ENCODE data around the gene CLEC16A.
"Not testable (repeated sequence)": the region's sequence is repeated elsewhere in the genome, so short reads cannot be mapped to it uniquely, and the experiment has no call there.

Gene CLEC16A

DNA sequence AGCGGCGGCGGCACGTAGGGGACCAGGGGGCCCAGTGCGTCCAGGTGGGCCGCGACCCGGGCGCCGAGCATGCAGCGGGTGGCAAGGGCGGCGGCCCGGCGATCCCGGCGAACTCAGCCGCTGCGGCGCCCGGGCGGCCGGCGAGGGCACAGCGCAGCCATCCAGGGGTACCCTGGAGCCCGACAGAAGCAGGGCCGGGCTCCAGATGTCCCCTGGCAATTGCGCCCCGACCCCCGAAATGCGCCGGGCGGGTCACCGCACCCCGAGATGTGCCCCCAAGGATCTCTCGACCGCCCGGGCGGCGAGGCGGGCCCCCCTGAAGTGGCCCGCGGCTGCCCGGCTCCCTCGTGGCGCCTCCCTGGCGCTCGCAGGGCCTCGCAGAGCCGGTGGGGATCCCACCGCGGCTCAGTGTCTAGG lies 2.4 kb upstream of the CLEC16A start:
- DNase-seq, result not testable (repeated sequence)

DNA sequence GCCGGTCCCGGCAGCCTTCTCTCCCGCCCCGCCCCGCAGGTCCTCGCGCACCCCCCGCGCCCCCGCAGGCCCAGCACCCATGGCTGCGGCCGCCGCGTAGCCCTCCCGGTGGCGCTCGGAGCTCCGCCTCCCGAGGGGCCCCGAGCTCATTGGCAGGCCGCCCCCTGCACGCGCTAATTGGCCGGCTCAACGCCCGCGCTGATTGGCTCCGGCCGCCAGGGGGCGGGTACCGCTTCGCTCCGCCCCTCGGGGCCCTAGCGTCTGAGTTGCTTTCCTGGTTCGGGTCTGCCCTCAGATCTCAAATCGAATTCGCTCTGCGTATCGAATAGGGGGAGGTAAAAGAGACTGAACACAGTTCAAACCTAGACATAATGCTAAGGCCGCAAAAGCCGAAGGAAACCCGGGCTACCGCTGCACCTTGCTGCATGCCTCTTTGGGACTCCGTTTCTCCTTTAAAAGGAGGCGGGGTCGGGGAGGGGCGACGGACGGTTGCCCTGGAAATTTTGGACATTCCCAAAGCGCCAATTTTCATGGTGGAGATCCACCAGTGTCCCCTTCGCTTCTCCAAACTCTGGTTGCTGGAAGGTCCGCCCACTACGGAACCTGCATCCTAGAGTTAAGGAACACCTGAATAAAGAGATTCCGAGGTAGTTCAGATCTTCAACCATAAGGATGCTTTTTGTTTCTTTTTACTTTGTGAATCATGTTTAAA lies 1.9 kb upstream of the CLEC16A start, which contains the start of gene DEXI:
DEXI (minus strand) TSS at position 117 of the 712 bp plus-strand sequence. CDS start 463 bp downstream, outside the sequence.
- DNase-seq, result peak; percentile 93

DNA sequence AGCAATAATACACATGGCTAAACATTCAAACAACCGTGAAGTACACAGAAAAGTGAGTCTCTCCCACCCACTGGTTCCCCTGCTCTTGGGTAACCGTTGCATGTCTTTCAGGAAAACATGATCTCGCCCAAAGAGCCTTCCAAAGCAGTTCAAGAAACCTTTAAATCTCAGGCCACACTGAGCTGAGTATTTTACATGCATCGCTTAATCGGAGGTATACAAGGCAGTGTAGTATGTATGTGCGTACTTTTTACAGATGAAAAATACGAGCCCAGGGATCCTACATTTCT lies 1.4 kb upstream of the CLEC16A start:
- DNase-seq, result no peak

DNA sequence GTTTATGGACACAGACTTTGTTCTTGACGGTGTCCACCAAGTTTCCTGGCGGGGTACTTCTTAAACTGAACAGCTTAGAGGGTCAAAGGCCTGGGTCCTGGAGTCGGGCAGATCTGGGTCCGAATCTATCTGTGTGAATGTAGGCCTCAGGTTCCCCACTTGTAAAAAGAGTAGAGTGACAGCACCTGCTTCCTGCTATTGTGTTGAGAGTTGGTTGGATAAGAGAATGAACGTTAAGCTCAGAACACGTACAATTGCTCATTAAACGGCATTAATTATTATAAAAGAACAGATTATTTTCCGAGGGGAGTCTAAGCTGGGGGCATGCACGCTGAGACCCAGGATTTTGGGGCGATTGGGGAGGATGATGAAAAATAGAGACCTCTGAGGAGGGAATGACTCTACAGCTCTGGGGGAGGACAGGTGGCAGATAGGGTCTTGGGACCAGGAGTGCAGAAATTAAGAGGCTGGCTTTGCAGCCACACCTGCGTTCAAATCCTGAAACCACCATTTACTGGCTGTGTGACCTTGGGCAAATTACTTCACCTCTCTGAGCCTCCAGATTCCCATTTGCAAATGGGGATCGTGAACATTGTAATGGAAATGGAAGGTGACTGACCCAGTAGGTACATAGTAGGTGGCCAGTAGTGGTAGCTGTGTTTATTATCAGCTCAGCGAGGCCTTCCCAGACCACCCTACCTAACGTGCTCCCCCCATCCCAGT lies 862 bp downstream of the CLEC16A start:
- DNase-seq, result no peak

DNA sequence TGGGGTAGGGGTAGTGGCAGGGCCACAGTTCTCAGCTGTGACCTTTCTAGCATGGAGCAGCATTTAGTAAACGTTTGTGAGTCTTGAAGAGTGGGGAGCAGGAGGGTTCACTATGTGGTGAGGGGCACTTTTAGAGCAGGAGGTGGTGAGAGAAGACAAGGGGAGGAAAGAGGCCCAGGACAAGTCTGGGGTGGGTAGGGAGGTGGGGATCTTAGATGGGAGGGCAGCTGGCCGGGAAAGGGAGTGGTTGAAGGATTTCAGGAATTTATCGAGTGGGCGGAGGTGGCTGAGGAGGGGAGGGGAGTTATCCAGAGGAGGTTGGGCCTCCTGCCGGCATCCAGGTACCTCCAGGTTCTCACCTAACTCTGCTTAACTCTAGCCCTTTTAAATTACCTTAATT lies 1.9 kb downstream of the CLEC16A start:
- DNase-seq, result no peak

DNA sequence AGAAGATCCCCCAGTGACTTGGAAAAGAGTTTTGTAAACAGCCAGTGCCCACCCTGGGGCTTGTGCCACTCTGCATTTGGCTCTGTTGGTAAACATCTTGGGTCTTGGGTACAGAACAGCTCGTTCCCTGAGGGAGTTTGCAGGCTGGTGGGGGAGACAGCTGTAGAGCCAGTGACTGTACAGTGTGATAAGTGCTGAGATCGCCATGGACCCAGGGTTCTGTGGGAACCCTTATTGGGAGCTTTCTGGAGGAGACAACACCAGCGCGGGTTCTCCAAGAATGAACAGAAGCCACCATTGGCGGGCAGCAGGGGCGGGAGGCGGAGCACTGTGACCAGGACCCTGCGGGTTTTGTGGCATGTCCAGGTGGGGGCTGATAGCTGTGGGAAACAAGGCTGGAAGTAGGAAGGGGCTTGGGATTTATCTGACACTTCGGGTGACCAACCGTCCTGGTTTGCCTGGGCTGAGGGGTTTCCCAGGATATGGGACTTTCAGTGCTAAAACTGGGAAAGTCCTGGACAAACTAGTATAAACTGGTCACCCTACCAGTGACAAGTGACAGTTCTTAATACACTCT lies 2.9 kb downstream of the CLEC16A start:
- DNase-seq, result no peak

DNA sequence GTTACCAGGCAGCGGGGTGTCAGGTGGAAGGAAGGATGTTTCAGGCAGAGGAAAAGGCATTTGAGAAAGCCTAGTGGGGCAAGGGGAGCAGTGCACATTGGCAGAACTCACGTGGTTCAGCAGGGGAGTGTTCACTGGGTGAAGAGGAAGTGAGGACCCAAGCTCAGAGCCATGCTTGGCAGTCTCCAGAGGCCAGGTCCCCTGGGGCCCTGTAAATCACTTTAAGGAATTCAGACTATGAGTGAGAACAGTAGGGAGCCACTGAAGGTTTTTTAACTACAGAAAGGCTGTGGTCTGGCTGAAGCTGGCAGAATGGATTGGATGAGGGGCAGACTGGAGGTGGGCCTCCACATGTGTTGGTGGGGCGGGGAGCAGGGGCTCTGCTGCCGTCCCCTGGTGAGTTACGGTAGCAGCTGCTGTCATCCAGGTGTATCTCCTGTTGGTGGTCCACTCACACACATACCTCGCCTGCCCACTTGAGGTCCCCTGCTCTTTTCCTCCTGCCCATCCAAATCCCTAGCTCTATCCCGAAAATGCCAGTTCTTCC lies 5.1 kb downstream of the CLEC16A start:
- no peak for DNase-seq

DNA sequence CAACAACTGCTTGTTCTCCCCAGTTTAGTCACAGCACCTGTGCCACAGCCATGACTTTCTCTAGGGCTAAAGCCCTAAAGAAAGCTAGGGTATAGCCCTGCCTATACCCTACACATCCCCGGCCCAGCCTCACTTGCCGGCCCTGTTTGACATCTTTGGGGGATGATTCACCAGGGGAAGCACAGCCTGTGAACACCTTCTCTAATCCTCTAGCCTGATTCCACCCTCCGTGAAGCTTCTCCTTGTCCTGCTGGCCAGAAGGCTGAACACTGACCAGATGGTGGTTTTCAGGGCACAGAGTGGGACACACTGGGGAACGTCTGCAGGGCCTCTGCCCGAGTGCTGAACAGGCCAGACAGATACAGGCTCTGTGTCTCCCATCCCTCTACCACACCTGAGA lies 6.0 kb downstream of the CLEC16A start:
- no peak for DNase-seq

DNA sequence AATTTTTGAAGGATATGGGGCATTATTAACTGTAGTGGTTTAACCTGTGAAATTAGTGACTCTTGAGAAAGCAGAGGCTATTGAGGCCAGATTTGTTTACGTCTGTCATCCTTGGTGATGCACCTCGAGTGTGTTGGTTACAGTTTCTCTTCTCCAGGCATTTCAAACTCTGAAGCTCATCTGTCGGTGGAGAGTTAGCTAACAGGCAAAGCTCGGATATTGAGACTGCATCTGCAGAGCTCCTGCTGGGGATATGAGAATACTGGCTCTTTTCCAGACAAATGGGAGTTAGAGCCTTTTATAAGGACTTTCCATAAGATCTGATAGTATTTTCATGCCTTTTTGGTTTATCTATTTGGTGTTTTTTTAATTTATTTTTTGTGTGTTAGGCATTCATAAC lies 6.7 kb downstream of the CLEC16A start:
- no peak for DNase-seq

DNA sequence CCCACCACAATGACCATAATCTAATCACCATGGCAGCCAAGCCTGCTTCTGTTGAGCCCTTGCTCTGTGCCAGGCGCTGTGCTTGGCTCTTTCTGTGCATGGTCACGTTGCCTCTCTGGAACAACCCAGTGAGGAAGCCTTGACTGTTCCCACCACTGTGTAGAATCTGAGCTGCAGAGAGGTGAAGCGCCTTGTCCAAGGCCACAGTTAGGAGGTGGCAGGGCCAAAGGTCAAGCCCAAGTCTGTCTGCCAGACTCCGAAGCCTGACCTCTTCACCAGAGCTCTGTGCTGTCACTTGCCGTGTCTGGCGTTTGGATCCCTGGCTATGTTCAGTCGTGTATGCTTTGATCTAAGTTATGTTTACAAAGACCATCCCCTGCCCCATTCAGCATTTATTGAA lies 10.5 kb downstream of the CLEC16A start:
- DNase-seq, result no peak

DNA sequence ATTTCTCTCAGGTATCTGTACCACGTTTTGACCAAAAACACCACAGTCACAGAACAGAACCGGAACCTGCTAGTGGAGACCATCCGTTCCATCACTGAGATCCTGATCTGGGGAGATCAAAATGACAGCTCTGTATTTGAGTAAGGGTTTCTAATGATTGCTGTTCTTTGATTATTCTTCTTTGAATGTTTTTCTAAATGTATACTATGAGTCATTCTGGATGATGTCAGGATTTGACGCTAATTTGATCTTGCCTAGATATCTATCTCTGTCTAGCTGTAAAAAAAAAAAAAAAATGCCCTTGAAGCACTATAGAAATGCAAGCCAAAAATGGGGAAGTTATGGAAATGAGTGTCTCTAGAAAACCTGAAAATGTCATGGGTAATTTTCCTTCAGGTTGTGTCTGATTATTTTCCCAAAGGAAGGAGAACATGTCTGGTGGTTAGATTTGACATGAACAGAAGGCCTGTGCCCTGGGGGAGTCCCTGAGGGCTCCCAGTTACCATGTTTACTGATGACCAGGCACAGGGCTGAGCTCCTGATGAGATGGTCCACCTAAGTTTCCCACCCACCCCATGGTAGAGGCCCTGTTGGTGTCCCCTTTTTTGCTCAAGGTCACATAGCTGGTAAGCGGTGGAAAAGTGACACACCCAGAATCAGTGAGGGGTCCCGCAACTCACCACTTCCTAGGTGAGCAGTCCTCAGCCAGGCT lies 13.6 kb downstream of the CLEC16A start:
- no peak for DNase-seq

DNA sequence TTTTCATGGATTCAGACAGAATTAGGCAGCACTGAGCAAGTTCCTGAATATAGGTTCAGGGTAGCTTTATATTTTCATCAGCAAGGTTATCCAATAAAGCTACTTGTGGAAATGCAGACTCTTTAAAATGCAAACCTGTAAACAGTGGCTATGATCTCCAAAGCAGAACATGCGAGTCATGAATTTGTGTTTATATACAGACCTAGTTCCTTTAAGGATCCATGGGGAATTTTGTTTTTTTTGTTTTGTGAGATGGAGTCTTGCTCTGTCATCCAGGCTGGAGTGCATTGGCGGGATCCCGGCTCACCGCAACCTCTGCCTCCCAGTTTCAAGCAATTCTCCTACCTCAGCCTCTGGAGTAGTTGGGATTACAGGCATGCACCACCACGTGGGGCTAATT lies 14.8 kb downstream of the CLEC16A start:
- no peak for DNase-seq

DNA sequence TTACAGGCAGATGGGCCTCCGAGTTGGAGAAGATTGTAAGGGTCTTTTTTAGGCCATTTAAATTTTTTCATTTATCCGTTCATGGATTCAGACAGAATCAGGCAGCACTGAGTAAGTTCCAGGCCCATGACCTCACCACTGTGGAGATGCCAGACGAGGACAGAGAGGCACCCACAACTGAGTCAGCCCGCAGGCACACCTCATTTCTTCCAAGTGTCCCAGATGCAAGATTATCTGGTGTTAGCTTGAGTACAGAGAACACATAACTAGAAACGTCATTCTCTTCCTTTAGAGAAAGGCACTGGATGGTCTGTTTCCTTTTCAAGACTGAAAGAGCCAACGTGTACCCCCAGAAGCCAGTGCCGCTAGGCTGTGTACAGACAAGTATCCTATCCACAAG lies 16.9 kb downstream of the CLEC16A start:
- no peak for DNase-seq

DNA sequence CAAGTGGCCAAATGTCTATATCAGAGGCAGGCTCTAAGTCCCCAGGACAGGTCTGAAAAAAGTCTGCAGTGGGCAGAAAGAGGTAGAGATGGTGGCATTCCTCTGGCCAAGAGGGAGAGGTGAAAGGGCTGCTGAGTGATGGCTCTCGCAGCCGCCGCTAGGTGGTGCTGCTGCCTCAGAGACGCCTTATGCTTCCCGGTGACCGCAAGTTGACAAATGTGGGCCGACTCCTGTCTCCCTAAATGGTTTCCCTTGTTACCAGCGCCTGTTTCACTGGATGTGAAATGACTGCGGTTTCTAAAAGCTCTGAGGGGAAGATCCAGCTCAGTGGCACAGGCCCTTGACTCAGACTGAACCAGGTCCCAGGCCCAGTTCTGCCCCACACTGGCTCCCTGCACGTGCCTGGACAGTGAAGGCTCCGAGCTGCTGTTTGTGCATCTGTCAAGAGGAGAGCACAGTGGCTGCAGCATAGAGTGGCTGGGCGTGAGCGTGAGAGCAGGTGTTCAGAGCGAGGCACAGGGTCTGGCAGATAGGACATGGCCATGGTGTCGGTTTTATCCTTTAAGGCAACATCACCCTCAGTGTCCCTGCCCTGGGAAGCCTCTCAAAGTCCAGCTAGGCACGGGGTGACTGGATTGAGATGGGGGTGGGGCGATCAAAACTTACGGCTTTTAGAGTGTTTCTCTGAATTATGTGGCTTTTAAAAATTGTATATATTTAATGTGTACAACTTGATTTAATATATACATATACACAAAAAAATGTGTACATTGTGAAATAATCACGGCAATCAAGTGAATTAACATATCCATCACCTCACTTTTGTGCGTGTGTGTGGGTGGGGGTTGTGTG lies 19.9 kb downstream of the CLEC16A start:
- DNase-seq, result peak; percentile 66

DNA sequence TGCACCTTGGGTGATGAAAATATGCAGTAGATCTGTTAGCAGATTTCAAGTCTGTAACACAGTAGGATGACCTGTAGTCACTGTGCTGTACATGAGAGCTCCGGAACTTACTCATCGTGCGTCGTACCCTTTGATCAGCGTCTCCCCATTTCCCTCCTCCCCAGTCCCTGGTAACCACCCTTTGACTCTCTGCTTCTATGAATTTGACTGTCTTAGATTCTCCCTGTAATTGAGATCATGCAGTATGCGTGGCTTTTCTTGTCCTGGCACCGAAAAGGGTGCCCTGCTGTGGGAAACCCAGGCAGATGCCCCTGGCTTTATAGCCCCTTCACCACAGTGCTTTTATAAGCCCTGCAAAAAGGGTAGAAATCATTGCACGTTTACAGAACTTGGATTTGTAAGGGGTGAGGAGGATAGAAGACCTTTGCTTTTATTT lies 20.5 kb downstream of the CLEC16A start:
- DNase-seq, result no peak

DNA sequence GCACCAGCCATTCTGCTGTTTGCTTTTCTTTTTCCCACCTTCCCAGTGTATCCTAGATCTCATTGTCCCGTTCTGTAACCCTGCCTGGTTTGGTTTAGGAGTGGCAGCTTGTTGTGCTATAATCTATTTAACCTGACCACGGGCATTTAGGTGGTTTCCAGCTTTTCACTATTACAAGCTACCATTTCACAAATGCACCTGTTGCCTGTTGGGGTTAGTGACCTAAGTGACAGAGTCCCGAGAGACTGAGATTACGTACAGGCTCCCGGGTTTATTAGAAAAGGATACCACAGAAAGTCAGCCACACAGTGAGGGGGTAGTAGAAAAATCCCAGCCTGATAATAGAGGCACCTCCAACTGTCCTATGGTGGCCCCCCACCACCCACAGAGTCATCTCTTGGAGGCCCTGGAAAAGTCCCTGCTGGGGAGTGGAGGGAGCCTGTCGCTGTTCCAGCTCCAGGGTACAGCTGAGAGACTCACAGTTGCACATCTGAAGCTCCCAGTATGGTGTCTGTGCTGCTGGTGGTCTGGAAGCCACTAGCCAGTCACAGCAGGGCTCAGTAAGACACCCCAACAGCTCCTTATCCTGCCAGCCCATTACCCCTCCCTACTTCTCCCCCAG lies 21.2 kb downstream of the CLEC16A start:
- DNase-seq, result no peak

DNA sequence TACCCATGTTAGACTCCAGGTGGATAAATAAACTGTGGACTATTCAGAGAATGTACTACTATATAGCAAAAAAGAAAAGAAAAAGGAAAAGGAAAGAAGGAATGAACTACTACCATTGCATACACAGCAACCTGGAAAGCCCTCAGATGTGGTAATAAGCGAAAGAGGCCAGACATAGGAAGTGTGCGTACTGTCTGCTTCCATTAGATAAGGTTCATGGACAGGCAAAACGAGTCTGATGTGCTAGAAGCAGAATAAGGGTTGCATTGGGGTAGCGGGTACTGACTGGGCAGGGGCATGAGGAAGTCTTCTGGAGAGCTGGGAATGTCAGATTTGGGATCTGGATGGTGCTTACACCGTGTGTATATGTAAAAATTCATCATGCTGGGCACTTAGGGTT lies 21.8 kb downstream of the CLEC16A start:
- no peak for DNase-seq

DNA sequence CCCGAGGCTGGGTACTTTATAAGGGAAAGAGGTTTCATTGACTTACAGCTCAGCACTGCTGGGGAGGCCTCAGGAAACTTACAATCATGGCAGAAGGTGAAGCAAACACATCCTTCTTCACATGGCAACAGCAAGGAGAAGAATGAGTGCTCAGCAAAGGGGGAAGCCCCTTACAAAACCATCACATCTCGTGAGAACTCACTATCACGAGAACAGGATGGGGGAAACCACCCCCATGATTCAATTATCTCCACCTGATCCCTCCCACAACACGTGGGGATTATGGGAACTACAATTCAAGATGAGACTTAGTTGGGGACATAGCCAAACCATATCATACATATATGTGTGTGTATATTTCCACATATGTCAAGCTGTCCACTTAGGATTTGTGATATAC lies 22.2 kb downstream of the CLEC16A start:
- DNase-seq, result not testable (repeated sequence)

DNA sequence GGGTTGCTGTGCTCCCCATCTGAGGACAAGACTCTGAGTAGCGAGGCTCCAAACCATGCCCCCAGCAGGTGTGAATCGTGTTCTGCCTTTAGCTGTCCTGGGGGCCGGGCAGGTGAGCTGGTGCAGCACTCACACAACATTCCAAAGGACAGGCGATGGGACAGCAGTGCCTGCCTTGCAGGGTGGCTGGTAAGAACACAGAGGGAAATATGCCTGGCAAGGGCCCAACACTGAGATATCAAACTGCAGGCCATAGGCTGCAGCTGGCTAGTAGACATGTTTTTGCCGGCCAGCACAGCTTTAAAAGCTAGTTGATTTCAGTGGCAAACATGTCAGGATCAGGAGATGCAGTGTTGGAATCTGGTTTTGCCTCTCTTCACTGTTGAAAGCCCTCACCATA lies 23.6 kb downstream of the CLEC16A start:
- DNase-seq, result no peak

DNA sequence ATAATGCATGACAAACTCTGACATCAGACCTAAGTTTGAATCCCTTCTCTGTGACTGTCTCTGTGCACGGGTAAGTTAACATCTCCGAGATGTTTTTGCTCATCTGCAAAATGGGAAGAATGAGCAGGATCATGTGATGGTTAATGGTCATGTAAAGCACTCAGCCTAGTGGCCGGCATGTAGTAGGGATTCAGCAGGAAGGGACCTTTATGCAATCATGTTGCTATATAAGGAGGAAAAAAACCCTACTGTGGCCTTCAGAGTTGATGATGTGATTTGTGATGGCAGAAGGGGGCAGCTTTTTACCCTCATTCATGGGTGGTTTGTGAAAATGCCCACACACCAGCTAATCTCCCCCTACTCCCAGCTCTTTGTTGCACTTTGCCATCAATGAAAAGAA lies 24.1 kb downstream of the CLEC16A start:
- DNase-seq, result no peak

DNA sequence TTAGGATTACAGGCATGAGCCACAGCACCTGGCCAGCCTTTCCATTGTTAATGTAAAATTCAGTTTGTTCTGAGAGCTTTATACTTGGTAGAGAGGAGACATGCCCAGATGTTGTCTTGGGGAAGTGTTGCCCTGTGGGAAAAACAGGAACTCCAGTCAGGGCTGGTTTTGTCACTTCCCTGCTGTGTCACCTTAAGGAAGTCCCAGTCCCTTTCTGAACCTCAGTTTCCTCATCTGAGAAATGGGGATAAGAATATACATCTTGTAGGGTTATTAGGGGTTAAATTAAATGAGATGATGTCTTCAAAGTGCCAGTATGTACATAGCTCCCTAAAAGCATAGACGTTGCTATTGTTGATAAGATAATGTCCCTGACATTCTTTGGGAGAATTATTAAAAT lies 25.3 kb downstream of the CLEC16A start:
- DNase-seq, result no peak

DNA sequence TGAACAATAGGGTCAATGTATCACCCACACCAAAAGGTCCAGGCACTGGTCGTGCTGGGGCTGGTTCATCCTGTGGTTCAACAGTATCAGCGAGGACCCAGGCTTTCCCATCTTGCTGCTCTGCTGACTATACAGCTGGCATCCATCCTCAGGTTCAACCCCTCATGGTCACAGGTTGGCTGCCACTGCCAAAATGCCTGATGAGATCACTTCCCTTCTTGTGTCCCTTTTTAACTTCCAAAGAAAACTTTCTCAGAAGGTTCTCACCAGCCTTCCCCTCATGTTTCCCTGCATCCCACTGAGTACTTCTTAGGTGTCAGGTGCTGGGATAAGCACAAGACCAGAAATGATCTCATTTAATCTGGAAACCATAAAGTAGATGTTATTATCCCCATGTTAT lies 25.7 kb downstream of the CLEC16A start:
- no peak for DNase-seq

All from NCI-H1436 (cell line).